Measurements from ENCODE around the gene KRT23. TPM values are rescaled to one million over a fixed set of nuclear protein-coding genes. Genes with fewer than 3 reads are reported as not detected.

The KRT23 gene
- total and polyA plus RNA-seq, 5 donors from 2014 or later: not detected

GRCh38 chr17:40895106-40895730, 42.2 kb downstream of the KRT23 start:
- no peaks in the 10 kb centered on the region for H3K4me1 ChIP-seq (ENCODE audit: control insufficient read depth, insufficient read depth, low read length, poor library complexity, severe bottlenecking)
- no peaks in the 10 kb centered on the region for H3K36me3 Mint-ChIP-seq
- H3K36me3 ChIP-seq (ENCODE audit: control insufficient read depth, insufficient read depth, low read length): no peaks in the 10 kb centered on the region
- peaks cover 15% of the 10 kb centered on the region for H3K27me3 ChIP-seq (ENCODE audit: control insufficient read depth, insufficient read depth, low read length)
- no peak overlapping the region for H3K27ac ChIP-seq (ENCODE audit: insufficient read depth, low read length, poor library complexity, severe bottlenecking)
- H3K27ac Mint-ChIP-seq: peak overlapping the region in 1 of 3 donors; percentile 32
- H3K9me3 ChIP-seq (ENCODE audit: control insufficient read depth in 2 of 2, low read length in 2 of 2): no peaks in the 10 kb centered on the region
- H3K4me1 Mint-ChIP-seq: peaks cover 0 to 2% (median 0%) of the 10 kb centered on the region in 4 donors
- H3K27me3 Mint-ChIP-seq: peaks cover 29% of the 10 kb centered on the region
- H3K9me3 Mint-ChIP-seq: no peaks in the 10 kb centered on the region
- H3K4me3 ChIP-seq (ENCODE audit: low read depth, low read length): no peak overlapping the region
- DNase-seq (no peak), ATAC-seq (ENCODE audit: low read depth in 2 of 2) (no peak)
- H3K4me3 Mint-ChIP-seq: no peak overlapping the region

- Mint-ChIP-seq H3K4me1 (peaks cover 0 to 2% (median 0%) of the 10 kb centered on the region in 4 donors), H3K9me3 (no peaks in the 10 kb centered on the region), H3K4me3 (no peak overlapping the region), H3K27ac (no peak overlapping the region), H3K36me3 (no peaks in the 10 kb centered on the region), H3K27me3 (peaks cover 50% of the 10 kb centered on the region)
- Histone ChIP-seq H3K27me3 (ENCODE audit: control insufficient read depth, insufficient read depth, low read length) (peaks cover 16% of the 10 kb centered on the region), H3K27ac (ENCODE audit: insufficient read depth, low read length, poor library complexity, severe bottlenecking) (no peak overlapping the region), H3K36me3 (ENCODE audit: control insufficient read depth, insufficient read depth, low read length) (no peaks in the 10 kb centered on the region), H3K4me3 (ENCODE audit: low read depth, low read length) (no peak overlapping the region), H3K9me3 (ENCODE audit: control insufficient read depth in 2 of 2, low read length in 2 of 2) (no peaks in the 10 kb centered on the region), H3K4me1 (ENCODE audit: control insufficient read depth, insufficient read depth, low read length, poor library complexity, severe bottlenecking) (no peaks in the 10 kb centered on the region)
- ATAC-seq (ENCODE audit: low read depth in 2 of 2) (no peak), DNase-seq (no peak)
These were observed 49.2 kb downstream of the KRT23 start for GRCh38 chr17:40888196-40888720.

GRCh38 chr17:40886090-40886489, 51.4 kb downstream of the KRT23 start:
- Histone ChIP-seq H3K27me3 (ENCODE audit: control insufficient read depth, insufficient read depth, low read length) (peaks cover 16% of the 10 kb centered on the region), H3K27ac (ENCODE audit: insufficient read depth, low read length, poor library complexity, severe bottlenecking) (no peak overlapping the region), H3K36me3 (ENCODE audit: control insufficient read depth, insufficient read depth, low read length) (no peaks in the 10 kb centered on the region), H3K4me1 (ENCODE audit: control insufficient read depth, insufficient read depth, low read length, poor library complexity, severe bottlenecking) (no peaks in the 10 kb centered on the region), H3K9me3 (ENCODE audit: control insufficient read depth in 2 of 2, low read length in 2 of 2) (no peaks in the 10 kb centered on the region), H3K4me3 (ENCODE audit: low read depth, low read length) (no peak overlapping the region)
- H3K4me3 Mint-ChIP-seq: no peak overlapping the region
- no peaks in the 10 kb centered on the region for H3K4me1 Mint-ChIP-seq
- no peaks in the 10 kb centered on the region for H3K9me3 Mint-ChIP-seq
- no peaks in the 10 kb centered on the region for H3K36me3 Mint-ChIP-seq
- ATAC-seq (ENCODE audit: low read depth in 2 of 2) (no peak), DNase-seq (no peak)
- H3K27ac Mint-ChIP-seq: no peak overlapping the region
- peaks cover 60% of the 10 kb centered on the region for H3K27me3 Mint-ChIP-seq

GRCh38 chr17:40884708-40885512, 52.5 kb downstream of the KRT23 start, which contains the start of gene KRT20:
KRT20 (minus strand) TSS chr17:40885242; CDS start chr17:40885185, 57 bp downstream.
- Histone ChIP-seq H3K4me3 (ENCODE audit: low read depth, low read length) (no peak within 1 kb of the TSS), H3K27ac (ENCODE audit: insufficient read depth, low read length, poor library complexity, severe bottlenecking) (no peak within 1 kb of the TSS), H3K9me3 (ENCODE audit: control insufficient read depth in 2 of 2, low read length in 2 of 2) (no peaks in the 10 kb centered on the region), H3K27me3 (ENCODE audit: control insufficient read depth, insufficient read depth, low read length) (peaks cover 14% of the 10 kb centered on the region), H3K36me3 (ENCODE audit: control insufficient read depth, insufficient read depth, low read length) (no peaks in the 10 kb centered on the region), H3K4me1 (ENCODE audit: control insufficient read depth, insufficient read depth, low read length, poor library complexity, severe bottlenecking) (no peaks in the 10 kb centered on the region)
- ATAC-seq (ENCODE audit: low read depth in 2 of 2): no peak
- DNase-seq: no peak
- Mint-ChIP-seq H3K36me3 (no peaks in the 10 kb centered on the region), H3K27me3 (peaks cover 66% of the 10 kb centered on the region), H3K27ac (no peak within 1 kb of the TSS), H3K4me1 (no peaks in the 10 kb centered on the region), H3K4me3 (no peak within 1 kb of the TSS), H3K9me3 (no peaks in the 10 kb centered on the region)

- H3K27ac Mint-ChIP-seq: no peak overlapping the region
- no peaks in the 10 kb centered on the region for H3K9me3 ChIP-seq (ENCODE audit: control insufficient read depth in 2 of 2, low read length in 2 of 2)
- H3K36me3 ChIP-seq (ENCODE audit: control insufficient read depth, insufficient read depth, low read length): no peaks in the 10 kb centered on the region
These were observed 53.7 kb downstream of the KRT23 start for GRCh38 chr17:40883626-40884334.

GRCh38 chr17:40883031-40883430, 54.4 kb downstream of the KRT23 start:
- no peak overlapping the region for H3K27ac Mint-ChIP-seq

More at GRCh38 chr17:40883626-40884334, 53.7 kb downstream of the KRT23 start:
- Histone ChIP-seq H3K27ac (ENCODE audit: insufficient read depth, low read length, poor library complexity, severe bottlenecking) (no peak overlapping the region), H3K27me3 (ENCODE audit: control insufficient read depth, insufficient read depth, low read length) (peaks cover 9% of the 10 kb centered on the region), H3K4me3 (ENCODE audit: low read depth, low read length) (no peak overlapping the region), H3K4me1 (ENCODE audit: control insufficient read depth, insufficient read depth, low read length, poor library complexity, severe bottlenecking) (no peaks in the 10 kb centered on the region)
- Mint-ChIP-seq H3K4me3 (no peak overlapping the region), H3K27me3 (peaks cover 64% of the 10 kb centered on the region), H3K9me3 (no peaks in the 10 kb centered on the region), H3K36me3 (no peaks in the 10 kb centered on the region), H3K4me1 (no peaks in the 10 kb centered on the region)
- ATAC-seq (ENCODE audit: low read depth in 2 of 2) (no peak), DNase-seq (no peak)

GRCh38 chr17:40879026-40879425, 58.4 kb downstream of the KRT23 start:
- peaks cover 43% of the 10 kb centered on the region for H3K27me3 Mint-ChIP-seq
- no peaks in the 10 kb centered on the region for H3K9me3 Mint-ChIP-seq
- no peak overlapping the region for H3K4me3 ChIP-seq (ENCODE audit: low read depth, low read length)
- ATAC-seq (ENCODE audit: low read depth in 2 of 2) (no peak), DNase-seq (no peak)
- no peak overlapping the region for H3K27ac ChIP-seq (ENCODE audit: insufficient read depth, low read length, poor library complexity, severe bottlenecking)
- H3K9me3 ChIP-seq (ENCODE audit: control insufficient read depth in 2 of 2, low read length in 2 of 2): no peaks in the 10 kb centered on the region
- H3K27ac Mint-ChIP-seq: no peak overlapping the region
- no peaks in the 10 kb centered on the region for H3K4me1 Mint-ChIP-seq
- H3K36me3 Mint-ChIP-seq: no peaks in the 10 kb centered on the region
- H3K27me3 ChIP-seq (ENCODE audit: control insufficient read depth, insufficient read depth, low read length): peaks cover 4% of the 10 kb centered on the region
- no peaks in the 10 kb centered on the region for H3K36me3 ChIP-seq (ENCODE audit: control insufficient read depth, insufficient read depth, low read length)
- no peaks in the 10 kb centered on the region for H3K4me1 ChIP-seq (ENCODE audit: control insufficient read depth, insufficient read depth, low read length, poor library complexity, severe bottlenecking)
- no peak overlapping the region for H3K4me3 Mint-ChIP-seq

More at GRCh38 chr17:40883031-40883430, 54.4 kb downstream of the KRT23 start:
- Histone ChIP-seq H3K4me3 (ENCODE audit: low read depth, low read length) (no peak overlapping the region), H3K36me3 (ENCODE audit: control insufficient read depth, insufficient read depth, low read length) (no peaks in the 10 kb centered on the region), H3K4me1 (ENCODE audit: control insufficient read depth, insufficient read depth, low read length, poor library complexity, severe bottlenecking) (no peaks in the 10 kb centered on the region), H3K27me3 (ENCODE audit: control insufficient read depth, insufficient read depth, low read length) (peaks cover 6% of the 10 kb centered on the region), H3K9me3 (ENCODE audit: control insufficient read depth in 2 of 2, low read length in 2 of 2) (no peaks in the 10 kb centered on the region), H3K27ac (ENCODE audit: insufficient read depth, low read length, poor library complexity, severe bottlenecking) (no peak overlapping the region)
- Mint-ChIP-seq H3K36me3 (no peaks in the 10 kb centered on the region), H3K4me1 (no peaks in the 10 kb centered on the region), H3K4me3 (no peak overlapping the region), H3K9me3 (no peaks in the 10 kb centered on the region), H3K27me3 (peaks cover 64% of the 10 kb centered on the region)
- DNase-seq (no peak), ATAC-seq (ENCODE audit: low read depth in 2 of 2) (no peak)
